Measurements from ENCODE around the gene CCDC88A.
"Not testable (repeated sequence)": the region's sequence is repeated elsewhere in the genome, so short reads cannot be mapped to it uniquely, and the experiment has no call there.

CCDC88A gene

GRCh38 chr2:55363636-55364035 lies 56.0 kb downstream of the CCDC88A start:
- H3K4me3 ChIP-seq (ENCODE audit: low read depth, low read length): no peak overlapping the region
- no peak for TF ChIP-seq MYC (IDR thresholded peaks at IDR 0.05; ENCODE audit: low read depth, low read length)
- TF ChIP-seq POLR2A (IDR thresholded peaks at IDR 0.05; ENCODE audit: extremely low read depth, insufficient read length): no peak
- TF ChIP-seq, protein P1, sequence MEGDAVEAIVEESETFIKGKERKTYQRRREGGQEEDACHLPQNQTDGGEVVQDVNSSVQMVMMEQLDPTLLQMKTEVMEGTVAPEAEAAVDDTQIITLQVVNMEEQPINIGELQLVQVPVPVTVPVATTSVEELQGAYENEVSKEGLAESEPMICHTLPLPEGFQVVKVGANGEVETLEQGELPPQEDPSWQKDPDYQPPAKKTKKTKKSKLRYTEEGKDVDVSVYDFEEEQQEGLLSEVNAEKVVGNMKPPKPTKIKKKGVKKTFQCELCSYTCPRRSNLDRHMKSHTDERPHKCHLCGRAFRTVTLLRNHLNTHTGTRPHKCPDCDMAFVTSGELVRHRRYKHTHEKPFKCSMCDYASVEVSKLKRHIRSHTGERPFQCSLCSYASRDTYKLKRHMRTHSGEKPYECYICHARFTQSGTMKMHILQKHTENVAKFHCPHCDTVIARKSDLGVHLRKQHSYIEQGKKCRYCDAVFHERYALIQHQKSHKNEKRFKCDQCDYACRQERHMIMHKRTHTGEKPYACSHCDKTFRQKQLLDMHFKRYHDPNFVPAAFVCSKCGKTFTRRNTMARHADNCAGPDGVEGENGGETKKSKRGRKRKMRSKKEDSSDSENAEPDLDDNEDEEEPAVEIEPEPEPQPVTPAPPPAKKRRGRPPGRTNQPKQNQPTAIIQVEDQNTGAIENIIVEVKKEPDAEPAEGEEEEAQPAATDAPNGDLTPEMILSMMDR (IDR thresholded peaks at IDR 0.05; ENCODE audit: low read depth, low read length): no peak
- TF ChIP-seq, protein P2, sequence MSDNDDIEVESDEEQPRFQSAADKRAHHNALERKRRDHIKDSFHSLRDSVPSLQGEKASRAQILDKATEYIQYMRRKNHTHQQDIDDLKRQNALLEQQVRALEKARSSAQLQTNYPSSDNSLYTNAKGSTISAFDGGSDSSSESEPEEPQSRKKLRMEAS (IDR thresholded peaks at IDR 0.05; ENCODE audit: low read depth, low read length): no peak
- DNase-seq (ENCODE audit: low read depth): no peak

DNA sequence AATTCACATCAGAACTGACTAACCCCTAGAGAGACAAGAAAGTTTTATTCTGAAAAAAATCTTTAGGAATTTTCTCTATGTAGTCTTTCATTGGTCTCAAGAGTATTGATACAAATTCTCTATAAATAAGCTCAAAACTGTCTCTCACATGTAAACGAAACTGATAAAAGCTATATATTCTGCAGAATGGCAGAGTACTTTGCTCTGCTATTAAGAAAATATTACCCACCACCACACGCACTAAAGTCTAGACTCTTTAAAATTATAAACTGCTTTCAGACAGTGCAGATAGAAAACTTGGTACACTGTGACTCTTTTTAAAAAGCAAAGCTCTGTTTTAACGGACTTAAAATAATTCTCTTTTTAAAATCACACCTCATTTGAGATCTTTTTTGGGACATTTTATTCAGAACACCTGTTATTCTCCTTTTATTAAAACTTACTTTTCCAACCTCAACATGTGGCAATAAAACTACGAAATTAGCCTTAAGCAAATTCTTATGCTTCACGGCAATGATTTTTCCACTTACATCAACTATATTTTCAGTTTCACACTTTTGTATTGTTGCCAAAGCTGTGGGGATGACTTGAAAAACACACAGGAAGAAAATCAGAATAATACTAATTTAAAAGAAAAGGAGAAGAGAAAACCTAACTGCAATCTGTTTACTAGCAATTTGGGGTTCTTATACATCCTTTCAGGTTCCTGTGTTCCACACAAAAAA lies 58.0 kb downstream of the CCDC88A start:
- no peak for TF ChIP-seq MYC (IDR thresholded peaks at IDR 0.05; ENCODE audit: low read depth, low read length)
- TF ChIP-seq, protein P2 (IDR thresholded peaks at IDR 0.05; ENCODE audit: low read depth, low read length): no peak
- no peak for TF ChIP-seq POLR2A (IDR thresholded peaks at IDR 0.05; ENCODE audit: extremely low read depth, insufficient read length)
- TF ChIP-seq, protein P1 (IDR thresholded peaks at IDR 0.05; ENCODE audit: low read depth, low read length): no peak
- H3K4me3 ChIP-seq (ENCODE audit: low read depth, low read length): no peak overlapping the region
- no peak for DNase-seq (ENCODE audit: low read depth)

GRCh38 chr2:55358451-55358850 lies 61.2 kb downstream of the CCDC88A start:
- TF ChIP-seq, protein P2 (IDR thresholded peaks at IDR 0.05; ENCODE audit: low read depth, low read length): no peak
- TF ChIP-seq MYC (IDR thresholded peaks at IDR 0.05; ENCODE audit: low read depth, low read length) (no peak), POLR2A (IDR thresholded peaks at IDR 0.05; ENCODE audit: extremely low read depth, insufficient read length) (no peak)
- TF ChIP-seq, protein P1 (IDR thresholded peaks at IDR 0.05; ENCODE audit: low read depth, low read length): no peak
- DNase-seq (ENCODE audit: low read depth): no peak
- H3K4me3 ChIP-seq (ENCODE audit: low read depth, low read length): no peak overlapping the region

GRCh38 chr2:55357927-55358326 lies 61.7 kb downstream of the CCDC88A start:
- no peak overlapping the region for H3K4me3 ChIP-seq (ENCODE audit: low read depth, low read length)
- DNase-seq (ENCODE audit: low read depth): no peak
- TF ChIP-seq, protein P2 (IDR thresholded peaks at IDR 0.05; ENCODE audit: low read depth, low read length): no peak
- TF ChIP-seq, protein P1 (IDR thresholded peaks at IDR 0.05; ENCODE audit: low read depth, low read length): no peak
- TF ChIP-seq MYC (IDR thresholded peaks at IDR 0.05; ENCODE audit: low read depth, low read length) (no peak), POLR2A (IDR thresholded peaks at IDR 0.05; ENCODE audit: extremely low read depth, insufficient read length) (no peak)

- TF ChIP-seq POLR2A (IDR thresholded peaks at IDR 0.05; ENCODE audit: extremely low read depth, insufficient read length) (no peak), MYC (IDR thresholded peaks at IDR 0.05; ENCODE audit: low read depth, low read length) (no peak)
- TF ChIP-seq, protein P2 (IDR thresholded peaks at IDR 0.05; ENCODE audit: low read depth, low read length): no peak
- TF ChIP-seq, protein P1 (IDR thresholded peaks at IDR 0.05; ENCODE audit: low read depth, low read length): no peak
- H3K4me3 ChIP-seq (ENCODE audit: low read depth, low read length): no peak overlapping the region
- no peak for DNase-seq (ENCODE audit: low read depth)
These were observed 62.5 kb downstream of the CCDC88A start for GRCh38 chr2:55357164-55357563.

DNA sequence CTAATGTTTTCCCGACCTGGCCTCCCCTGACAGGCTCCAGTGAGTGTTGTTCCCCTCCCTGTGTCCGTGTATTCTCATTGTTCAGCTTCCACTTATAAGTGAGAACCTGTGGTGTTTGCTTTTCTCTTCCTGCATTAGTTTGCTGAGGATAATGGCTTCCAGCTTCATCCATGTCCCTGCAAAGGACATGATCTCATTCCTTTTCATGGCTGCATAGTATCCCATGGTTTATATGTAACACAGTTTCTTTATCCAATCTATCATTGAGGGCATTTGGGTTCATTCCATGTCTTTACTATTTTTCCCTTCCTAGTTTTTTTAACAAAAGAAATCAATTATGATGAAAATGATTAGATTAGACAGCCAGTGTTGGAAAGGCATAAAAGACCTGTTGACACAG lies 63.5 kb downstream of the CCDC88A start:
- not testable (repeated sequence) for H3K4me3 ChIP-seq (ENCODE audit: low read depth, low read length); DNase-seq (ENCODE audit: low read depth)
